Body of pancreas (tissue), 4 donors: ENCODE measurements around the gene ACTL10. TPM values are rescaled to one million over a fixed set of nuclear protein-coding genes. Genes with fewer than 3 reads are reported as not detected.

Experiments
- ATAC-seq: fragments of 150-250 bp; one replicate; pipeline ENCODE4 v1.9.1; 2016
- DNase-seq, 4 donors: peaks; one replicate each; pipeline ENCODE4 v3.0.0-alpha.2; 2019
- H3K27ac ChIP-seq, 4 donors: fragments of 200-600 bp; sonication (generic); 1 replicate in 3 of 4; 2 replicates in 1 of 4; pipeline versions ENCODE4 v1.5.1 to v1.6.1; 2016 to 2019; ENCODE audit warnings: mild to moderate bottlenecking in 1 of 4, mixed read lengths in 1 of 4, moderate library complexity in 1 of 4
- H3K27me3 ChIP-seq, 2 donors: fragments of 200-600 bp; sonication (generic); one replicate each; pipeline ENCODE4 v1.6.0; 2016; ENCODE audit warnings: mild to moderate bottlenecking in 1 of 2
- H3K36me3 ChIP-seq, 2 donors: fragments of 200-600 bp; sonication (generic); replicated peaks in 1 of 2; 2 replicates each; pipeline ENCODE4 v1.5.1; 2016; ENCODE audit warnings: low read depth in 2 of 2; ENCODE audit not compliant: insufficient read depth in 1 of 2
- H3K4me1 ChIP-seq: fragments of 200-600 bp; sonication (generic); one replicate; pipeline ENCODE4 v1.6.0; 2016
- H3K4me3 ChIP-seq, 2 donors: fragments of 200-600 bp; sonication (generic); 1 replicate in 1 of 2; 2 replicates in 1 of 2; pipeline ENCODE4 v1.5.1; 2016 to 2019
- H3K9me3 ChIP-seq, 3 donors: fragments of 200-600 bp; sonication (generic); 1 replicate in 2 of 3; 2 replicates in 1 of 3; pipeline ENCODE4 v1.5.1; 2016
- POLR2A ChIP-seq, 3 donors: fragments of 450-650 bp; IDR thresholded peaks; one replicate each; pipeline ENCODE4 v1.6.1; 2016; ENCODE audit warnings: antibody characterized with exemption in 3 of 3, mild to moderate bottlenecking in 2 of 3
- WGBS, 2 donors: methylation state at CpG; one replicate each; pipeline ENCODE4 v1.1.5; 2017; 5-methylcytosine and 5-hydroxymethylcytosine counted together
- intact Hi-C: fragments of 100-400 bp; cut with DNase I; formaldehyde crosslinking; loops from one replicate; pipeline ENCODE4 v1.15.1; 2023
- total RNA-seq, 2 donors: library from RNA; depleted of rRNA; stranded (reverse); fragments of >200 nt; gene quantifications; one replicate each; pipeline ENCODE4 v1.1.0, GENCODE V29; 2016
- TF ChIP-seq, protein P1 (sequence below), 7 experiments: fragments of 450-650 bp in 4 of 7; fragments of 200-600 bp in 3 of 7; sonication (generic) in 3 of 7; IDR thresholded peaks; one replicate each; pipeline ENCODE4 v1.5.1; 2016 to 2019; ENCODE audit warnings: antibody characterized with exemption in 7 of 7

The ACTL10 gene
- total RNA-seq, 2 donors from 2014 or later: 4.0 to 4.9 TPM

DNA sequence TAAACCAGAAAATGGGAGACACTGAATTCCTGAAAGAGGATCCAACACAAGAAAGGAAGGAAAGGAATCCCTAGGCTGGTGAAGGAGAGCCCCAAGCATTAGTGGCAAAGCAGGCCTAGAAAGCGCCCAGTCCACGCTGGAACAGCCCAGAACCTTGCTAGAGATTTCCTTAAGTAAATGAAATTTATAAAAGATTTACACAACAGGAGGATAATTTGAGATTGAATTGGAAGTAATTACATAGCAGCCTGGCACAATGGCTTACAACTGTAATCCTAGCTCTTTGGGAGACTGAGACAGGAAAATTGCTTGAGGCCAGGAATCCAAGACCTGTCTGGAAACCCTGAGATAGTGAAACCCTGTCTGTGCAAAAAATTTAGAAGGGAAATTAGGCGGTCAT, 31.4 kb upstream of the ACTL10 start:
- ATAC-seq (no peak), DNase-seq (no peak)
- no peaks in the 10 kb centered on the region for H3K27me3 ChIP-seq
- 93 to 95% methylated on average over 3 of the region's 3 CpGs for WGBS, 2 donors
- intact Hi-C loops: no loop called here
- H3K27ac ChIP-seq: no peak overlapping the region
- peaks cover 4 to 12% of the 10 kb centered on the region in 2 donors for H3K36me3 ChIP-seq
- no peak for TF ChIP-seq POLR2A (IDR thresholded peaks at IDR 0.05)
- no peaks in the 10 kb centered on the region for H3K4me1 ChIP-seq
- no peak overlapping the region for H3K4me3 ChIP-seq
- no peaks in the 10 kb centered on the region for H3K9me3 ChIP-seq

- Histone ChIP-seq H3K36me3 (peaks cover 6 to 14% of the 10 kb centered on the region in 2 donors), H3K9me3 (no peaks in the 10 kb centered on the region), H3K27ac (no peak overlapping the region), H3K4me1 (no peaks in the 10 kb centered on the region), H3K27me3 (no peaks in the 10 kb centered on the region), H3K4me3 (no peak overlapping the region)
- intact Hi-C loops: no loop called here
- 100% methylated on average over 1 of the region's 1 CpG for WGBS, 2 donors
- TF ChIP-seq, protein P1, sequence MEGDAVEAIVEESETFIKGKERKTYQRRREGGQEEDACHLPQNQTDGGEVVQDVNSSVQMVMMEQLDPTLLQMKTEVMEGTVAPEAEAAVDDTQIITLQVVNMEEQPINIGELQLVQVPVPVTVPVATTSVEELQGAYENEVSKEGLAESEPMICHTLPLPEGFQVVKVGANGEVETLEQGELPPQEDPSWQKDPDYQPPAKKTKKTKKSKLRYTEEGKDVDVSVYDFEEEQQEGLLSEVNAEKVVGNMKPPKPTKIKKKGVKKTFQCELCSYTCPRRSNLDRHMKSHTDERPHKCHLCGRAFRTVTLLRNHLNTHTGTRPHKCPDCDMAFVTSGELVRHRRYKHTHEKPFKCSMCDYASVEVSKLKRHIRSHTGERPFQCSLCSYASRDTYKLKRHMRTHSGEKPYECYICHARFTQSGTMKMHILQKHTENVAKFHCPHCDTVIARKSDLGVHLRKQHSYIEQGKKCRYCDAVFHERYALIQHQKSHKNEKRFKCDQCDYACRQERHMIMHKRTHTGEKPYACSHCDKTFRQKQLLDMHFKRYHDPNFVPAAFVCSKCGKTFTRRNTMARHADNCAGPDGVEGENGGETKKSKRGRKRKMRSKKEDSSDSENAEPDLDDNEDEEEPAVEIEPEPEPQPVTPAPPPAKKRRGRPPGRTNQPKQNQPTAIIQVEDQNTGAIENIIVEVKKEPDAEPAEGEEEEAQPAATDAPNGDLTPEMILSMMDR (IDR thresholded peaks at IDR 0.05): no peak
- no peak for TF ChIP-seq POLR2A (IDR thresholded peaks at IDR 0.05)
- ATAC-seq: no peak
- no peak for DNase-seq
Measured at GRCh38 chr20:33636776-33637175, 30.0 kb upstream of the ACTL10 start.

DNA sequence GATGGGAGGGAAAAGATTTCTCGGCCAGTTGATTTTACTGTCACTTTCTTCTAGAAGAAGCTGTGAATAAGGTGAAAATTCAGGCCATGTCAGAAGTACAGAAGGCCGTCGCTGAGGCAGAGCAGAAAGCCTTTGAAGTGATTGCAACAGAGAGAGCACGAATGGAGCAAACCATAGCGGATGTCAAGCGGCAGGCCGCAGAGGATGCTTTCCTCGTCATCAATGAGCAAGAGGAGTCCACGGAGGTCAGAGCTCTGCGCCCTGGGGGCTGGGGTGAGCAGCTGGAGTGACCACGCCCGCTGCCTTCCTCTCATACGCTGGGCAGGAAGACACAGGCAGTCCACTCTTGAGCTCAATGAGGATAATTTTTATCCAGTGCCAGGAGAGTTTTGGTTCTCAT, 26.5 kb upstream of the ACTL10 start:
- Histone ChIP-seq H3K4me3 (no peak overlapping the region), H3K36me3 (peaks cover 6 to 21% of the 10 kb centered on the region in 2 donors), H3K27me3 (no peaks in the 10 kb centered on the region), H3K27ac (no peak overlapping the region), H3K4me1 (no peaks in the 10 kb centered on the region), H3K9me3 (no peaks in the 10 kb centered on the region)
- intact Hi-C loops: no loop called here
- 85 to 86% methylated on average over 12 to 13 of the region's 13 CpGs for WGBS, 2 donors
- DNase-seq: no peak
- ATAC-seq: no peak
- TF ChIP-seq POLR2A (IDR thresholded peaks at IDR 0.05): no peak
- TF ChIP-seq, protein P1 (IDR thresholded peaks at IDR 0.05): no peak

- intact Hi-C loops: no loop called here
- WGBS, 2 donors: 89 to 95% methylated on average over 20 to 26 of the region's 28 CpGs
Measured at GRCh38 chr20:33644313-33645071, 22.3 kb upstream of the ACTL10 start.

GRCh38 chr20:33645072-33645358, 21.7 kb upstream of the ACTL10 start:
- DNase-seq: no peak
- peaks cover 5 to 16% of the 10 kb centered on the region in 2 donors for H3K36me3 ChIP-seq
- peaks cover 19% of the 10 kb centered on the region for H3K4me1 ChIP-seq
- TF ChIP-seq POLR2A (IDR thresholded peaks at IDR 0.05): no peak
- TF ChIP-seq, protein P1 (IDR thresholded peaks at IDR 0.05): no peak
- no peak overlapping the region for H3K27ac ChIP-seq
- no peak overlapping the region for H3K4me3 ChIP-seq
- intact Hi-C loops: no loop called here
- ATAC-seq: no peak
- H3K27me3 ChIP-seq: no peaks in the 10 kb centered on the region
- no peaks in the 10 kb centered on the region for H3K9me3 ChIP-seq
- 68 to 83% methylated on average over 4 of the region's 4 CpGs for WGBS, 2 donors

More at GRCh38 chr20:33644313-33645071, 22.3 kb upstream of the ACTL10 start:
- DNase-seq: no peak
- no peak for TF ChIP-seq POLR2A (IDR thresholded peaks at IDR 0.05)
- TF ChIP-seq, protein P1 (IDR thresholded peaks at IDR 0.05): no peak
- Histone ChIP-seq H3K36me3 (peaks cover 6 to 16% of the 10 kb centered on the region in 2 donors), H3K27me3 (no peaks in the 10 kb centered on the region), H3K4me1 (peaks cover 19% of the 10 kb centered on the region), H3K27ac (no peak overlapping the region), H3K9me3 (no peaks in the 10 kb centered on the region), H3K4me3 (no peak overlapping the region)
- ATAC-seq: no peak
